Muscle layer of colon (tissue), 2 donors: ENCODE measurements around the gene RUFY3.

Experiments
- H3K27ac ChIP-seq: one replicate; pipeline ENCODE4 v1.7.0; 2013; ENCODE audit warnings: low read depth, mild to moderate bottlenecking, low read length, moderate library complexity
- H3K27me3 ChIP-seq, 2 donors: one replicate each; pipeline ENCODE4 v1.7.0; 2013; ENCODE audit warnings: low read length in 2 of 2, mild to moderate bottlenecking in 2 of 2; ENCODE audit not compliant: insufficient read depth in 2 of 2, control insufficient read depth in 1 of 2
- H3K36me3 ChIP-seq: one replicate; pipeline ENCODE4 v1.7.0; 2013; ENCODE audit warnings: mild to moderate bottlenecking, low read length; ENCODE audit not compliant: insufficient read depth
- H3K4me1 ChIP-seq: one replicate; pipeline ENCODE4 v1.7.0; 2013; ENCODE audit warnings: mild to moderate bottlenecking, low read length; ENCODE audit not compliant: insufficient read depth
- H3K4me3 ChIP-seq, 2 donors: one replicate each; pipeline ENCODE4 v1.7.0; 2013; ENCODE audit warnings: low read length in 2 of 2, low read depth in 1 of 2, mild to moderate bottlenecking in 1 of 2, moderate library complexity in 1 of 2
- H3K9ac ChIP-seq: one replicate; pipeline ENCODE4 v1.7.0; 2013; ENCODE audit warnings: low read length
- H3K9me3 ChIP-seq: one replicate; pipeline ENCODE4 v1.7.0; 2013; ENCODE audit warnings: mild to moderate bottlenecking, low read length
- donor health status: abdominal sarcoma.
- donor health status: Adenocarcinoma of cecum.

Gene RUFY3

DNA sequence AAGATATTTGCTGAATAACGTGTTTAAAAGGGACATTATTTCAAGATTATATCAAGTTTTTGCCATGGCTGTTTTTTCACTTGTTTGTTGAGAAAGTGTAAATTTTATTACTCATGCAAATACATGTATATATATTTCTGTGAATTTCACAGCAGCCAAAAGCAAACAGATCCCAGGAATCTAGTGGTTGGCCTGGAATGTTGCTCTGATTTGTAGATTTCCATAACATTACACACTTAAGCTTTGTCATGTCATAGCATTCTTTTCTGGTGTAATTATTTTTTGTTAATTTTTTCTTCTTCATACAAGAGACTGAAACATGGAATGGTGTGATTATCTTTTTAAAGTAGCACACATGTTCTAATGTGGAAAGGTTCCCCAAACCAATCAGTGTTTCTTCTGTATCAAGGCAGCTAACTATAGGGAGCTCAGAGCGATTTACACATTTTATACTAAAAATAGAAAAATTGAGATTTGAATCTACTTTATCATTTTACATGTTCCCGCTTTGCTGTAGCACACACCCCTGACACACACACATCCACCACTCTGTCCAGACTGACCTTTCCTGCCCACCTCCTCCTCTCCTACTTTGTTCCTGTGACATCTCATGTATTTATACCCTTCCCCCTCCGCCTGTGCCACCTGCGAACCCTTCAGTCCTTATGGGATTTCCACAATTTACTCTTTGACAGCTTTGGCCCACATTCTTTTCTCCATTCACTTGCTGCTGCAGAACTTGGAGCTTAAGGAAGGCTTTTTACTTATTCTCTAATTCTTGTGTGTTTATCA, 20.3 kb downstream of the RUFY3 start:
- H3K27ac ChIP-seq = no peak overlapping the region
- no peak overlapping the region for H3K9ac ChIP-seq
- no peaks in the 10 kb centered on the region for H3K36me3 ChIP-seq
- no peaks in the 10 kb centered on the region for H3K4me1 ChIP-seq
- no peaks in the 10 kb centered on the region for H3K9me3 ChIP-seq
- no peaks in the 10 kb centered on the region for H3K27me3 ChIP-seq
- H3K4me3 ChIP-seq = no peak overlapping the region

DNA sequence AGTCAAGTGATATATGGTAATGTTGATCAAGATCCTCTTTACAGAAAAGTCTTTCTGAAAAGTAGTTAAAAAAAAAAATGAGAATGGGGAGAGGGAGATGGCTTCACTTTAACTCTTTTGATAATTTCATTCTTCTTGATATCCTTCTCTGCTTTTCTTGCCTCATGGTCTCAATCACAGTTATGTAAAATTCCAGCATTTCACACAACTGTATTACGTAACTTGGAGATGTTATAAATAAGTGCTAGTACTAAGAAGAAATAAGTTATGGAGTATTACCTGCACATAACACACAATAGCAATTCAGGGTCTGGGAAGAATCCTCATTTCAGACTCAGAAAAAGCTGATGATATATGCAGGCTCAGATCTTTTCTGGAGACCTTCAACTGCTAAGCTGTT, 22.0 kb downstream of the RUFY3 start:
- Histone ChIP-seq H3K36me3 (no peaks in the 10 kb centered on the region), H3K9me3 (no peaks in the 10 kb centered on the region), H3K9ac (no peak overlapping the region), H3K4me1 (no peaks in the 10 kb centered on the region), H3K4me3 (no peak overlapping the region), H3K27ac (no peak overlapping the region), H3K27me3 (no peaks in the 10 kb centered on the region)

DNA sequence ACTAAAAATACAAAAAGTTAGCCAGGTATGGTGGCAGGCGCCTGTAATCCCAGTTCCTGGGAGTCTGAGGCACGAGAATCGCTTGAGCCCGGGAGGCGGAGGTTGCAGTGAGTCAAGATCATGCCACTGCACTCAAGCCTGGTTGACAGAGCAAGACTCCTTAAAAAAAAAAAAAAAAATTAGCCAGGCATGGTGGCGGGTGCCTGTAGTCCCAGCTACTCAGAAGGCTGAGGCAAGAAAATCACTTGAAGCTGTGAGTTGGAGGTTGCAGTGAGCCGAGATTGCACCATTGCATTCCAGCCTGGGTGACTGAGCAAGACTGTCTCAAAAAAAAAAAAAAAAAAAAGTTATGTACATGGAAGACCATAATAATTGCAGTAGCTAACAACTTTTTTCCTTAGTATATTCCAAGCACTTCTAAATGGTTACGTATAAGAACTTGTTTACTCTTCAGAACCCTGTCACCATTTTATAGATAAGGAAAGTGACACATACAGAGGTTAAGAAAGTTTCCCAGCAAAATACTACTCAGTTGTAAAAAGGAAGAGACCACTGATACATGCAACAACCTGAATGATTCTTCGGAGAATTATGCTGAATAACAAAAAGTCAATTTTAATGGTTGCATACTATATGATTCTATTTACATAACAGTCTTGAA, 24.5 kb downstream of the RUFY3 start:
- Histone ChIP-seq H3K27me3 (no peaks in the 10 kb centered on the region), H3K36me3 (no peaks in the 10 kb centered on the region), H3K27ac (no peak overlapping the region), H3K9ac (no peak overlapping the region), H3K4me3 (no peak overlapping the region), H3K9me3 (no peaks in the 10 kb centered on the region), H3K4me1 (no peaks in the 10 kb centered on the region)

DNA sequence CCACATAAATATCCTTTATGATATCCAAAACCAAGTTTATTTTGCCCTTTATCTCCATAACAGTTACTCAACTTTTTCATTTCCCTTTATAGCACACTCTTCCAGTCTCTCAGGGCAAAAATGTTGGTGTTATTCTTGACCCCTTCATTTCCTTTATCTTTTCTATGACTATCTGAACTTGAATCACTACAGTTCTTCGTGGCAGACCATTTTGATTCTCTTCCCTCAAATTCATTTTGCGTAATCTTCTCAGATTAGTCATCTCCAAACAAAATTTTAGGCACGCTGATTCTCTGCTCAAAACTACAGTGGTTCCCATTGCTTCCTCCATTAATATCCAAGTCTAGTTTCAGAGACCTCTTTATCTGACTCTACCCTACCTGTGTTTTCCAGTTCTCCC, 26.1 kb downstream of the RUFY3 start:
- Histone ChIP-seq H3K4me1 (no peaks in the 10 kb centered on the region), H3K36me3 (no peaks in the 10 kb centered on the region), H3K9ac (no peak overlapping the region), H3K27me3 (no peaks in the 10 kb centered on the region), H3K27ac (no peak overlapping the region), H3K4me3 (no peak overlapping the region), H3K9me3 (no peaks in the 10 kb centered on the region)

DNA sequence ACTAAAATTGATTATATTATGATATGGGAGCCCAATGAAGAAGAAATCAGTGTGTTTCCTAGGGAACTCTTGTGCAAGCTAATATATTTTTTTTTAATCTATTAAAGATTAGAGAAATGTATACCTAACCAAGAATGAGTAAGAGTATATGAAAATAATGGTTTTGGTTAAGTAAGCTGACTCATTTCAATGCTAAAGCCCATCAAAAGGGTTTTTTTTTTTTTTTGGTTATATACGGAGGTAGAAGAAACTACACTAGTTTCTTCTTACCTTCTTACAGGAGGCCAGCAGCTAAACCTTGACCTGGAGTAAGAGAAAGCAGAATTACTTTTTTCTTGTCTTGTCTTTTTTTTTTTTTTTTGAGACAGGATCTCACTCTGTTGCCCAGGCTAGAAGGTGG, 27.5 kb downstream of the RUFY3 start:
- H3K9me3 ChIP-seq = no peaks in the 10 kb centered on the region
- H3K4me1 ChIP-seq = no peaks in the 10 kb centered on the region
- no peak overlapping the region for H3K9ac ChIP-seq
- H3K27me3 ChIP-seq = no peaks in the 10 kb centered on the region
- H3K27ac ChIP-seq = no peak overlapping the region
- H3K36me3 ChIP-seq = no peaks in the 10 kb centered on the region
- no peak overlapping the region for H3K4me3 ChIP-seq

DNA sequence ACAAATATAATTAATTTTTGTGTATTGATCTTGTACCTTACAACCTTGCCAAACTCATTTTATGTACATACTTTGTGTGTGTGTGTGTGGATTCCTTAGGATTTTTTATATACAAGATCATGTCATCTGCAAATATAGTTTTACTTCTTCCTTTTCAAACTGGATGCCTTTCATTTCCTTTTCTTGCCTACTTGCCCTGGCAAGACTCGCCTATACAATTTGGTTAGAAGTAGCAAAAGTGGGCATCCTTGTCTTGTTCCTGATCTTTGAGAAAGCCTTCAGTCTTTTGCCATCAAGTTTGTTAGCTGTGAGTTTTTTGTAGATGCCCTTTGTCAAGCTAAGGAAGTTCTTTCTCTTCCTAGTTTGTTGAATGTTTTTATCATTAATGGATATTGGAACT, 30.5 kb downstream of the RUFY3 start:
- H3K4me1 ChIP-seq = no peaks in the 10 kb centered on the region
- H3K9me3 ChIP-seq = no peaks in the 10 kb centered on the region
- H3K4me3 ChIP-seq = no peak overlapping the region
- no peak overlapping the region for H3K27ac ChIP-seq
- H3K9ac ChIP-seq = no peak overlapping the region
- H3K36me3 ChIP-seq = no peaks in the 10 kb centered on the region
- no peaks in the 10 kb centered on the region for H3K27me3 ChIP-seq

DNA sequence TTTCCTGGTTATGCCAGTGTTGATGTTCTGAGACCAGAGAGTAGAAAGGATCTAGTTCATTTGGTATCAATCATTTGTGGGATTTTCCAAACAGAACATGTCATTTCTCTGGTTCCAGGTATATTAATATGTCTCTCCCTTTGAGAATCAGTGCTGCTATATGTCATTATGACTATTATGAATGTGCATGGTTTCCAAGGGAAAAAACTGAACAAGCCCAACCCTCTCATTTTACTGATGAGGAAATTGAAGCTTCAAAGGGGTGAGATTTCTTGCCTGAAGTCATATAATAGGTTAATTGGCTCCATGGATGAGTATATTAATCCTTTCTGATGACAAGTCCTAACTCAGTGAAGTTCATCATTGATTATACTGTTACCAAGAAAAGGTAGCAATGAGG, 31.9 kb downstream of the RUFY3 start:
- Histone ChIP-seq H3K9ac (no peak overlapping the region), H3K27me3 (no peaks in the 10 kb centered on the region), H3K9me3 (no peaks in the 10 kb centered on the region), H3K36me3 (no peaks in the 10 kb centered on the region), H3K27ac (no peak overlapping the region), H3K4me3 (no peak overlapping the region), H3K4me1 (no peaks in the 10 kb centered on the region)

DNA sequence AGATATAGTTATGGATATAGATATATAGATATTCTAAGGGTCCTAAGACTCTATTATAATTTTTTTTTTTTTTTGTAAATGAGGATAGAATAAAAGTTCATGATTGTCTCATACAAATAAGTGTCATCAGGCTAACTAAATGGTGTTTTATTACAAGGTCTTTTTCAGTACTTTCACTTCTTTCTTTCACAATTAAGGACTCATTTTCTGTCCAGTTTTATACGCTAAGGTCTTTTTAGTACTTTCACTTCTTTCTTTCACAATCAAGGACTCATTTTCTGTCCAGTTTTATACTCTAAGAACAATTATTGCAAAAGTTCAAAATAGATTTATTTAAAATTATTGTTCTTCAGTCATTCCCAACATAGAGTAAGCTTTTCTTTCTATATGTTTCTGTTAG, 32.7 kb downstream of the RUFY3 start:
- Histone ChIP-seq H3K4me3 (no peak overlapping the region), H3K9ac (no peak overlapping the region), H3K9me3 (no peaks in the 10 kb centered on the region), H3K36me3 (no peaks in the 10 kb centered on the region), H3K4me1 (peaks cover under 1% of the 10 kb centered on the region), H3K27me3 (no peaks in the 10 kb centered on the region), H3K27ac (no peak overlapping the region)

DNA sequence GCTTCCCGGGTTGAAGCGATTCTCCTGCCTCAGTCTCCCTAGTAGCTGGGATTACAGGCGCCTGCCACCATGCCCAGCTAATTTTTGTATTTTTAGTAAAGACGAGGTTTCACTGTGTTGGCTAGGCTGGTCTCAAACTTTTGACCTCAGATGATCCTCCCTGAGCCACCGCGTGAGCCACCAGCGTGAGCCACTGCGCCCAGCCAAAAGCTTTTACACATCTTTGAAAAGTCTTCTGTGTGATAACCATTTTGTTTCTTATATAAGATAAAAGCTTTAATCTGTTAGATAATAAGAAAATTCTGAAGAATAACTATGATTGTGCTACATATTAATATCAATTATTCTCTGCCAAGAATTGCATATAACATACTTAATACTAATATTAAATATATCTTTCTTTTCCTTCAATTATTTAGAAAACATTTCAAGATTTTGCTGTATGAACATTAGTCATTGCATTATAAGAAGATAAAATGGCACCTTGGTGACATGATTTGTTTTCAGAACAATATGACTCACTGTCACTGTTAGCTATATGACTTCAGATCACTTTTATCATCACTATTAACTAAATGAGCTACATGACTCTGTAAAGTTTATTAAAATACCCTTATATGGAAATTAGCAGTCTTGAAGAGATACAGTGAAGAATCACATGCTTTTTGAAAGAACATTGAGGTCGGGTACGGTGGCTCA, 33.4 kb downstream of the RUFY3 start:
- Histone ChIP-seq H3K27ac (no peak overlapping the region), H3K4me3 (no peak overlapping the region), H3K36me3 (no peaks in the 10 kb centered on the region), H3K4me1 (peaks cover 7% of the 10 kb centered on the region), H3K27me3 (no peaks in the 10 kb centered on the region), H3K9me3 (no peaks in the 10 kb centered on the region), H3K9ac (no peak overlapping the region)

DNA sequence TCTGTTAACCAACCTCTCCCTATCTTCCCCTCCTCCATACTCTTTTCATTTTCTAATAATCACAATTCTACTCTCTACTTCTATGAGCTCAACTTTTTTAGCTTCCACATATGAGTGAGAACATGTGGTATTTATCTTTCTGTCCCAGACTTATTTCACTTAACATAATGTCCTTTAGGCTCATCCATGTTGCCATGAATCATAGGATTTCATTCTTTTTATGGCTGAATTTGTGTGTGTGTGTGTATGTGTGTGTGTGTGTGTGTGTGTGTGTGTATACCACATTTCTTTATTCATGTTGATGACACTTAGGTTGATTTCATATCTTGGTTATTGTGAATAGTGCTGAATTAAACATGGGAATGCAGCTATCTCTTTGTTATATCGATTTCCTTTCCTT, 37.4 kb downstream of the RUFY3 start:
- Histone ChIP-seq H3K9me3 (no peaks in the 10 kb centered on the region), H3K36me3 (peaks cover 8% of the 10 kb centered on the region), H3K4me3 (no peak overlapping the region), H3K27me3 (no peaks in the 10 kb centered on the region), H3K9ac (no peak overlapping the region), H3K4me1 (peaks cover 10% of the 10 kb centered on the region), H3K27ac (no peak overlapping the region)

DNA sequence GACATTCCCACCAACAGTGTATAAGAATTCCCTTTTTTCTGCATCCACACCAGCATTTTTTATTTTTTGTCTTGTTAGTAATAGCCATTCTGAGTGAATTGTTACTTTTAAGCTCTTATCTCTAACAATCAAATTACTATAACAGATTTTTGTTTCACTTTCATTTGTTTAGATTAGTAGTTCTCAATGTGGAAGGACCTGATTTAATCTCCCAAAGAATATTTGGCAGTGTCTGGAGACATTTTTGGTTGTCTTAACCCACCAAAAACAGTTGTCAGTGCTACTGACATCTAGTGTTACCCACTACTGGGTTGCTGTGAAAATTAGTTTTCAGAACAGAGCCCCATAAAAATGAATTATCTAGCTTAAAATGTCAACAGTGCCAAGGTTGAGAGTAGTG, 37.9 kb downstream of the RUFY3 start:
- Histone ChIP-seq H3K9ac (no peak overlapping the region), H3K27ac (no peak overlapping the region), H3K27me3 (no peaks in the 10 kb centered on the region), H3K4me1 (peaks cover 10% of the 10 kb centered on the region), H3K36me3 (peaks cover 14% of the 10 kb centered on the region), H3K4me3 (peak overlapping the region in 1 of 2 donors; percentile 1), H3K9me3 (no peaks in the 10 kb centered on the region)
